A549 (cell line): ENCODE results near the gene ELOVL3.

Experiments
- CBX2 ChIP-seq: fragments of 200-600 bp; sonication (generic); IDR thresholded peaks from 2 replicates; pipeline ENCODE4 v1.6.1; 2016; ENCODE audit warnings: low read depth, mild to moderate bottlenecking, borderline replicate concordance
- CTCF ChIP-seq: fragments of >200 bp; sonication (Bioruptor Twin); formaldehyde crosslinking; IDR thresholded peaks from 3 replicates; pipeline ENCODE4 v1.5.1; 2016
- EP300 ChIP-seq, 2 experiments: fragments of >200 bp; sonication (Bioruptor Twin); formaldehyde crosslinking; IDR thresholded peaks; 2 replicates in 1 of 2; 3 replicates in 1 of 2; pipeline ENCODE4 v1.6.1; 2016 to 2017
- HOXA7 ChIP-seq: fragments of 250-450 bp; sonication (Bioruptor Pico); IDR thresholded peaks from 2 replicates; pipeline ENCODE4 v1.5.0; 2020; ENCODE audit warnings: mild to moderate bottlenecking, moderate library complexity
- KDM1A ChIP-seq: fragments of 200-600 bp; sonication (generic); IDR thresholded peaks from 2 replicates; pipeline ENCODE4 v1.6.1; 2016; ENCODE audit warnings: low read depth, mild to moderate bottlenecking
- MYC ChIP-seq: IDR thresholded peaks from 2 replicates; pipeline ENCODE4 v1.6.1; 2012; ENCODE audit warnings: mild to moderate bottlenecking, inconsistent platforms, low read length, improper control_type of control experiment, borderline replicate concordance
- PHF8 ChIP-seq: fragments of 200-600 bp; sonication (generic); IDR thresholded peaks from 2 replicates; pipeline ENCODE4 v1.6.1; 2016; ENCODE audit warnings: low read depth, mild to moderate bottlenecking, antibody characterized with exemption, moderate library complexity, borderline replicate concordance
- REST ChIP-seq: fragments of 200-600 bp; sonication (generic); IDR thresholded peaks from 2 replicates; pipeline ENCODE4 v1.6.1; 2016; ENCODE audit warnings: antibody characterized with exemption, mild to moderate bottlenecking, moderate library complexity
- SMC3 ChIP-seq: fragments of >200 bp; sonication (Bioruptor Twin); formaldehyde crosslinking; IDR thresholded peaks from 3 replicates; pipeline ENCODE4 v1.6.1; 2018; ENCODE audit warnings: inconsistent platforms

GRCh38 chr10:102234888-102235597 is 8.9 kb downstream of the ELOVL3 start:
- no peak for TF ChIP-seq HOXA7 (CRISPR knock-in tag)
- TF ChIP-seq CTCF, result no peak
- TF ChIP-seq EP300 (IDR thresholded peaks at IDR 0.05), result no peak
- TF ChIP-seq CBX2, result no peak
- TF ChIP-seq SMC3, result no peak
- TF ChIP-seq MYC, result no peak
- TF ChIP-seq REST, result no peak
- TF ChIP-seq PHF8, result no peak
- no peak for TF ChIP-seq KDM1A
